GM19023 (cell line): ENCODE measurements around the gene ZNF496.

Experiments
- ATAC-seq: cut with Tn5 transposase; IDR thresholded peaks from one replicate; pipeline ENCODE4 v1.9.1; 2021; ENCODE audit warnings: mild to moderate bottlenecking, moderate library complexity; ENCODE audit not compliant: unreplicated experiment

Gene ZNF496

GRCh38 chr1:247330548-247331171 is 1.0 kb downstream of the ZNF496 start:
- no peak for ATAC-seq

- ATAC-seq = no peak
Measured at GRCh38 chr1:247329097-247329617, 2.5 kb downstream of the ZNF496 start.

DNA sequence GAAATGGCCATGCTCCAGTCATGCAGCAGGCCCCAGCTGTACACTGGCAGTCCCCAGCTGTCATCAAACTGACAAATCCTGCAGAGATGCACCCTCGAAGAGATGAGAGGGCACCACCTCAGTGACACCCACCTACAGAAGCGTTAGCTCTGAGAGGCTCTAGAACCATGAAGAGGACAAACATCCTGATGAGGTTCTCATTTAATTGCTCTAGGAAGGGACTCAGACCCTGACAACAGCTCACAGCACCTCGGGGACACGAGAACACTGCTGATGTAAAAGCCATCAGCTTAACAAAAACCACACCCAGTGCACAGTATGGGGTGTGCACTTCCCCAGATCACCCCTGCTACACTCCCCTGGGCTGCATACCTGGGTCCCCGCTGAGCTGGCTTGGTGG is 3.4 kb downstream of the ZNF496 start:
- ATAC-seq = no peak

DNA sequence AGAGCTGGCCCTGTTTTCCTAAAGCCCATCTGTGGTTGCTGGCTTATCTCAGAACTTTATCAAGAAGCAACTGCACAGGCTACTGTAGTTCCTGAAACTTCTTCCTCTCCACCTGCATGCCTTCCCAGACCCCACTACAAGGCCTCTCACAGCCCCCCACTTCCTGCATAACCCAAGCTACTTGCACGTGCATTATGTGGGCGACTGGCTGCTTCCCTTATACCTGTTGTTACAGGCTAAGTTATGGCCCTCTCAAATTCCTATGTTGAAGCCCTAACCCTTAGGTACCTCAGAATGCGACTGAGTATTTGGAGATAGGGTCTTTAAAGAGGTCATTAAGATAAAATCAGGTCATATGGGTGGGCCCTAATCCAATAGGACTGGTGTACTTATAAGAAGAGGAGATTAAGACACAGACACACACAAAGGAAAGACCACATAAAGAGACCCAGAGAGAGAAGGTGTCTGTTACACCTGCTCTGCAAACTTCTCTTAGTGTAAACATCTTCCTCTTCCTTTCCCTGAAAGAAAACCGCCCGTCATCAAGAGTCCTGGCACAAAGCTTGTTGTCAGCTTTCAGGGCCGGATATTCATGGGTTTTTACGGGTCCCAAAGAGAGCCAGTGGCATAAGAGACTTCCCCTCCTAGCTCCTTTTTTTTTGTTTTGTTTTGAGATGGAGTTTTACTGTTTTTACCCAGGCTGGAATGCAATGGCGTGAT is 5.1 kb downstream of the ZNF496 start:
- ATAC-seq = no peak

- no peak for ATAC-seq
Measured at GRCh38 chr1:247324923-247325322, 6.7 kb downstream of the ZNF496 start.

DNA sequence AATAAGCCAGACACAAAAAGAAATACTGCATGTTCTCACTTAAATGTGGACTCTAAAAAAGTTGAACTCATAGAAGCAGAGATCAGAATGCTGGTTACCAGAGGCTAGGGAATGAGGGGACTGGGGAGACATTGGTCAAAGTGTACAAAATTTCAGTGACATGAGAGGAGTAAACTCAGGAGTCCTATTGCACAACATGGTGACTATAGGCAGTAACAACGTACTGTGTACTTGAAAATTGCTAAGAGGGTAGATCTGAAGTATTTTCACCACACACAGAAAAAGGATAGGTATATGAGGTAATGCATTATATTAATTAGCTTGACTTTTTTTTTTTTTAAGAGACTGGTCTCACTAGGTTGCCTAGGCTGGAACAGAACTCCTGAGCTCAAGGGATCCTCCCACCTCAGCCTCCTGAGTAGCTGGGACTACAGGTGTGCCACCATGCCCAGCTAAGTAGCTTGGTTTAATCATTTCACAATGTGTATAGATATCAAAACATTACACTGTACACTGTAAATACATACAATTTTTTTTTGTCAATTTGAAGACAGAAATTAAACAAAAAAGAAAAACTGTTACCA is 7.4 kb downstream of the ZNF496 start:
- ATAC-seq = no peak

DNA sequence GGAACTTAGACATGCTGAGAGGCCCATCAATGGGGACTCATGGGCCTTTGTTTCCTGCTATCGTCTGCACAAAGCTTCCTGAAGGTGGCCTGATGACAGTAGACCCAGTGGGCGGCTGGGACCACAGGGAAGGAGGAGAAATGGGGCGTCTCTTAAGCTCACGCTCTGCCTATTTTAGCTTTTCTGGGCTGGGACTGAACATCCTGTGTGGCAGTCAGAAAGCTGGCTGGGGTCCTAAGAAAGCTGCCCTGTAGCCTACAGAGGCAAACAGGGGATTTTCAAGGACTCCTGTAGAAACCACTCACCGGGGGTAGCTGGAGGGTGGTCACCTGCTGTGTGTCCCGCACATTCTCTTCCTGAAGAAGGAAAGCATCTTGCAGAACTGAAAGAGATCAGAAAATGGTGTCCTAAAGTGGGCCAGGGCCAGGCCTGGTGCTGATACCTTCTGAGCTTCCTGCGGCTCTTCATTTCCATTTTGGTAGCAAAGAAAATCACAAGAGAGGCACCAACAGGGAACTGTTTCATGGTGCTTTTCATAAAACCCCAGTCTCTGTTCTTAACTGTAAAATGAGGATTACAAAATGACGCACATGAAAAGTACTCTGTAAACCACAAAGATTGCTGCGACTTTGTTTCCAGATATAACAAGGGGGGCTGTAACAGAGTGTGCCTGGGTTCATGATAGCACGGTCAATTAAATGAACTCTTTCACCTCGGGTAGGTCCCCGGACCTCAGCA is 8.6 kb downstream of the ZNF496 start:
- ATAC-seq = peak; percentile 49

DNA sequence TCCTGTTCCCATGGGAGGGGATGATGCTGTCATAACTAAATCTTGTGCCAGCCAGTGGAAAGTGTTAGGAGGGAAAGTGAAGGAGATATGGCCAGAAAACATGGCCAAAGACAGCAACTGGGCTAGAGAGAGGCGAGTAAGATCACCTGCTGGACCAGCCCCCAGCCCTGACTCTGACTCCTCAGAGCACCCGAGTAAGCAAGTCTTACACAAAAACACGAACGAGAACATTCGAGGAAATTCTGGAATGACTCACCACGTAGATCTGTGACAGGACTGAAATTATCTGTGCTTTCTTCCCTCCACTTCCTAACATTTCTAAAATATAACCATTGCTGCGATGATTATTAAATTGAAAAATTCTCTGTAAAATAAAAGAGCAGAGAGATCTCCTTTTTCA is 9.2 kb downstream of the ZNF496 start:
- ATAC-seq = peak; percentile 41

DNA sequence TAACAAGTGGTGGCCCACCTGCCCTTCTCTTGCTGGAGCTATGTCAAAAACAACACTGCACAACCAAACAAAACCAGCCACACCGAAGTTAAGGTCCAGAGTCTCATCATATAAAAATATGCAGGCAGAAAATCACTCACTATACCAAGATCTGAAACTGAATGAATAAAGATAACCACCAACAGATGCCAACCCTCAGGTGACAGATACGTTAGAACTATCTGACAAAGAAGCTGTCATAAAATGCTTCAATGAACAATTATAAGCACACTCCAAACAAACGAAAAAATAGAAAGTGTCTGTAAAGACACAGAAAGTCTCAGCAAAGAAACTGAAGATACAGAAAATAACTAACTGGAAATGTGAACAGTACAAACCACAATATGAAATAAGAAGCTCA is 14.0 kb downstream of the ZNF496 start:
- no peak for ATAC-seq

- ATAC-seq = no peak
Measured at GRCh38 chr1:247316590-247317197, 15.0 kb downstream of the ZNF496 start.

DNA sequence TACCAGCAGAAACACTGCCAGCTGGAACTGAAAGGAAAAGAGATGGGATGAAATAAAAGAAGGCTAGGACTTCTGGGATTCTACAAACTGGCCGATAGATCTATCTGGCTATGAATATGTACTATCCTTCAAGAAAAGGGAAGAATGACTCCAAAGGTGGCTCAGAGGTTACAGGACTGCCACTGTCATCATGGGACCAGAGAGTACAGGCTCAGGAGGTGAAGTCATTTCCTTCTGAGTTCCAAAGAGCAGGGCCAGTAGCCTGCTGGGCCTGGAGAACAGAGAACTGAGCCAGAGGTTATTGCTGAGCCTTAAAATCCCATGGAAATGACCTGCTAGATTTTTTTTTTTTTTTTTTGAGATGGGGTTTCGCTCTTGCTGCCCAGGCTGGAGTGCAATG is 27.6 kb downstream of the ZNF496 start:
- ATAC-seq = no peak

- ATAC-seq = no peak
Measured at GRCh38 chr1:247303216-247303615, 28.5 kb downstream of the ZNF496 start.

DNA sequence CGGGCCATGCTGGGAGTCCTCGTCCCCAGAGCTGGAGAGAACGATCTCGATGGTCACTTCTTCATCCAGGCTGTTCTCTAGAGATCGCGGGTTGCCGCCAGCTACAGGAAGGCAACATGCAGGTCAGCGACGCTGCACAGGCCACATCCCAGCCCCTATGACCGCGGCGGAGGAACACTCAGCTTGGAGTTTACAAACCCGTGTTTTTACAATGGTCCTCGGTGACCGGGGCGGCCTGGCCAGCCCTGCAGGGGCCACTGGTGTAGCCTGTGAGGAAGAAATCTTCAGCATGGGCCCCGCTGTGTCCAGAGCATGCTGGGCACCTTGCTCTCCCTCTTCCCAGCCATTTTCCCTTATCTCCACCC is 30.5 kb downstream of the ZNF496 start:
- ATAC-seq = no peak

- no peak for ATAC-seq
Measured at GRCh38 chr1:247300491-247301175, 31.0 kb downstream of the ZNF496 start.

- ATAC-seq = no peak
Measured at GRCh38 chr1:247299723-247300381, 31.8 kb downstream of the ZNF496 start.

GRCh38 chr1:247298701-247299100 is 33.0 kb downstream of the ZNF496 start:
- ATAC-seq = no peak

GRCh38 chr1:247298124-247298481 is 33.6 kb downstream of the ZNF496 start:
- ATAC-seq = no peak

DNA sequence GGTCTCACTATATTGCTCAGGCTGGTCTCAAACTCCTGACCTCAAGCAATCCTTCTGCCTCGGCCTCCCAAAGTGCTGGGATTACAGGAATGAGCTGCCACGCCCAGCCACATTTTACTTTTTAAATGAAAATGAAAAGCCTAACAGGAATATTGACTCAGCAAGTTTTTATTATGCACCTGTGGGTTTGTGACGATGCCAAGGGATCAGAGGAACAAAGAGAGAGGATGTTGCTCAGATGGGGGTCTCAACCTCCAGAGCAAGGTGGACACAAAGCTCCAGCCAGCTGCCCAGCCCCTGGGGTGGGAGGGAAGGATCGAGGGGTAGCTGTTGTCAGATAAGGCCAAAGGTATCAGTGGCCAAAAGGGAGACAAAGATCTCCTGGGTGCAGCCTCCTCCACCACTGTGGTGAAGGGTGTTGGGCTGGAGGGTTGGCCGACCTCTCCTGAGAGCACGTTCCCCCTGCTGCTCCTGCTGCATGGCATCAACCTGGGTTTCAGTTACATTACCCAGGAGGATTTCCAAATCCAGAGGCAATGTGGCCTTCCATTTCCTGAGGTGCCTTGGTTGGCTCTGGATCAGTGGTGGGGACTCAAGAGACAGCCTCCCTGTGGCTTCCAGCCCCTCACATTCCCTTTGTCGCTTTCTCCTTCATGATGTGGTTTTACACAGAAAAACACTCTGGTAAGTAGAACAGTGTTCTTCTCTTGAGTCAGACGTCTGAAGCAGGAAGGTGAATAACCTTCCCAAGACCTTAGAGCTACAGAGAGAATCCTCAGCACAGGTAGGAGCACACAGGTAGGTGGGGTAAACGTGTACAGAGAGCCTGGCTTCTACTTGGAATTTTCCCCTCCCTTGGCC is 34.2 kb downstream of the ZNF496 start:
- ATAC-seq = no peak

GRCh38 chr1:247296599-247297180 is 35.0 kb downstream of the ZNF496 start:
- ATAC-seq = no peak
